Activated CD4-positive, alpha-beta T cell treated with anti-CD3 and anti-CD28 coated beads for 24 hours (primary cell): ENCODE results near the gene TPI1.

Source experiments
- DNase-seq, 2 donors: peaks; one replicate each; pipeline ENCODE4 v3.0.0-alpha.2; 2020; ENCODE audit warnings: low read depth in 2 of 2

TPI1 gene

GRCh38 chr12:6916426-6917200 is 49.3 kb downstream of the TPI1 start:
- DNase-seq: no peak

- DNase-seq: no peak
Measured at GRCh38 chr12:6917491-6918231, 50.3 kb downstream of the TPI1 start.

- DNase-seq: no peak
Measured at GRCh38 chr12:6919588-6919987, 52.3 kb downstream of the TPI1 start.
